ENCODE data around the gene KIAA1755.

DNA sequence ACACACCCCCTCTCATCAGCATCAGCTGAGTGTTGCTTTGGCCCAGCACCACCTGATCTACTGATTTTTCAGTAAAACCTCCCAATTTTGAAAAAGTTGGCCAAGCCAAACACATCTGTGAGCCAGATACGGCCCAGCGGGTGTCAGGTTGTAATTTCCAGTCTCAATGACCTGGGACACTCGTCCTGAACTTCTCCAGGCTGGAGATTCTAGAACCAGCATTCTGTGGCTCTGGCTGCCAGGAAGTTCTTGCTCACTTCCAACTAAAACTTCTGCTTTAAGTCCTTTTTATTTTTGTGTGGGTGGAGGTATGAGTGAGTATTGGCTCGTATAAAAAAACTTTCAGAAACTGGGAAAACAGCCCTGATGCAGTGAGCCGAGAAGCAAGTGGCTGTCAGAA is 5.1 kb downstream of the KIAA1755 start:
- TF ChIP-seq, protein P1, sequence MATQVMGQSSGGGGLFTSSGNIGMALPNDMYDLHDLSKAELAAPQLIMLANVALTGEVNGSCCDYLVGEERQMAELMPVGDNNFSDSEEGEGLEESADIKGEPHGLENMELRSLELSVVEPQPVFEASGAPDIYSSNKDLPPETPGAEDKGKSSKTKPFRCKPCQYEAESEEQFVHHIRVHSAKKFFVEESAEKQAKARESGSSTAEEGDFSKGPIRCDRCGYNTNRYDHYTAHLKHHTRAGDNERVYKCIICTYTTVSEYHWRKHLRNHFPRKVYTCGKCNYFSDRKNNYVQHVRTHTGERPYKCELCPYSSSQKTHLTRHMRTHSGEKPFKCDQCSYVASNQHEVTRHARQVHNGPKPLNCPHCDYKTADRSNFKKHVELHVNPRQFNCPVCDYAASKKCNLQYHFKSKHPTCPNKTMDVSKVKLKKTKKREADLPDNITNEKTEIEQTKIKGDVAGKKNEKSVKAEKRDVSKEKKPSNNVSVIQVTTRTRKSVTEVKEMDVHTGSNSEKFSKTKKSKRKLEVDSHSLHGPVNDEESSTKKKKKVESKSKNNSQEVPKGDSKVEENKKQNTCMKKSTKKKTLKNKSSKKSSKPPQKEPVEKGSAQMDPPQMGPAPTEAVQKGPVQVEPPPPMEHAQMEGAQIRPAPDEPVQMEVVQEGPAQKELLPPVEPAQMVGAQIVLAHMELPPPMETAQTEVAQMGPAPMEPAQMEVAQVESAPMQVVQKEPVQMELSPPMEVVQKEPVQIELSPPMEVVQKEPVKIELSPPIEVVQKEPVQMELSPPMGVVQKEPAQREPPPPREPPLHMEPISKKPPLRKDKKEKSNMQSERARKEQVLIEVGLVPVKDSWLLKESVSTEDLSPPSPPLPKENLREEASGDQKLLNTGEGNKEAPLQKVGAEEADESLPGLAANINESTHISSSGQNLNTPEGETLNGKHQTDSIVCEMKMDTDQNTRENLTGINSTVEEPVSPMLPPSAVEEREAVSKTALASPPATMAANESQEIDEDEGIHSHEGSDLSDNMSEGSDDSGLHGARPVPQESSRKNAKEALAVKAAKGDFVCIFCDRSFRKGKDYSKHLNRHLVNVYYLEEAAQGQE (IDR thresholded peaks at IDR 0.05; ENCODE audit: borderline replicate concordance), result no peak
- TF ChIP-seq, protein P2, sequence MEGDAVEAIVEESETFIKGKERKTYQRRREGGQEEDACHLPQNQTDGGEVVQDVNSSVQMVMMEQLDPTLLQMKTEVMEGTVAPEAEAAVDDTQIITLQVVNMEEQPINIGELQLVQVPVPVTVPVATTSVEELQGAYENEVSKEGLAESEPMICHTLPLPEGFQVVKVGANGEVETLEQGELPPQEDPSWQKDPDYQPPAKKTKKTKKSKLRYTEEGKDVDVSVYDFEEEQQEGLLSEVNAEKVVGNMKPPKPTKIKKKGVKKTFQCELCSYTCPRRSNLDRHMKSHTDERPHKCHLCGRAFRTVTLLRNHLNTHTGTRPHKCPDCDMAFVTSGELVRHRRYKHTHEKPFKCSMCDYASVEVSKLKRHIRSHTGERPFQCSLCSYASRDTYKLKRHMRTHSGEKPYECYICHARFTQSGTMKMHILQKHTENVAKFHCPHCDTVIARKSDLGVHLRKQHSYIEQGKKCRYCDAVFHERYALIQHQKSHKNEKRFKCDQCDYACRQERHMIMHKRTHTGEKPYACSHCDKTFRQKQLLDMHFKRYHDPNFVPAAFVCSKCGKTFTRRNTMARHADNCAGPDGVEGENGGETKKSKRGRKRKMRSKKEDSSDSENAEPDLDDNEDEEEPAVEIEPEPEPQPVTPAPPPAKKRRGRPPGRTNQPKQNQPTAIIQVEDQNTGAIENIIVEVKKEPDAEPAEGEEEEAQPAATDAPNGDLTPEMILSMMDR (IDR thresholded peaks at IDR 0.05; ENCODE audit: poor library complexity, severe bottlenecking), result no peak
- TF ChIP-seq SMC3 (conservative IDR thresholded peaks at IDR 0.05; ENCODE audit: poor library complexity), result no peak
- no peak for TF ChIP-seq MXI1 (conservative IDR thresholded peaks at IDR 0.05; ENCODE audit: poor library complexity, severe bottlenecking)

Data from neural cell (in vitro differentiated cells).